Mononuclear cell (primary cell): Measurements from ENCODE around the gene CCDC83. TPM values are rescaled to one million over a fixed set of nuclear protein-coding genes. Genes with fewer than 3 reads are reported as not detected.
"Not testable (repeated sequence)": the region's sequence is repeated elsewhere in the genome, so short reads cannot be mapped to it uniquely, and the experiment has no call there.

Experiments used
- H3K27me3 ChIP-seq: 2 replicates; pipeline ENCODE4 v1.6.0; 2011; ENCODE audit warnings: low read length, control low read depth; ENCODE audit not compliant: insufficient read depth
- H3K4me1 ChIP-seq: 2 replicates; pipeline ENCODE4 v1.5.1; 2011; ENCODE audit warnings: mild to moderate bottlenecking, low read length, control low read depth; ENCODE audit not compliant: insufficient read depth
- H3K4me3 ChIP-seq: 2 replicates; pipeline ENCODE4 v1.5.1; 2011; ENCODE audit warnings: mild to moderate bottlenecking, low read length, moderate library complexity
- H3K9me3 ChIP-seq: 2 replicates; pipeline ENCODE4 v1.5.1; 2011; ENCODE audit warnings: low read depth, mild to moderate bottlenecking, control low read depth, low read length
- total RNA-seq: library from RNA; depleted of rRNA; stranded (reverse); fragments of >200 nt; gene quantifications from one replicate; pipeline ENCODE4 v1.2.3, GENCODE V29; 2012

The CCDC83 gene
- total RNA-seq, 1 donor = under 0.01 TPM

DNA sequence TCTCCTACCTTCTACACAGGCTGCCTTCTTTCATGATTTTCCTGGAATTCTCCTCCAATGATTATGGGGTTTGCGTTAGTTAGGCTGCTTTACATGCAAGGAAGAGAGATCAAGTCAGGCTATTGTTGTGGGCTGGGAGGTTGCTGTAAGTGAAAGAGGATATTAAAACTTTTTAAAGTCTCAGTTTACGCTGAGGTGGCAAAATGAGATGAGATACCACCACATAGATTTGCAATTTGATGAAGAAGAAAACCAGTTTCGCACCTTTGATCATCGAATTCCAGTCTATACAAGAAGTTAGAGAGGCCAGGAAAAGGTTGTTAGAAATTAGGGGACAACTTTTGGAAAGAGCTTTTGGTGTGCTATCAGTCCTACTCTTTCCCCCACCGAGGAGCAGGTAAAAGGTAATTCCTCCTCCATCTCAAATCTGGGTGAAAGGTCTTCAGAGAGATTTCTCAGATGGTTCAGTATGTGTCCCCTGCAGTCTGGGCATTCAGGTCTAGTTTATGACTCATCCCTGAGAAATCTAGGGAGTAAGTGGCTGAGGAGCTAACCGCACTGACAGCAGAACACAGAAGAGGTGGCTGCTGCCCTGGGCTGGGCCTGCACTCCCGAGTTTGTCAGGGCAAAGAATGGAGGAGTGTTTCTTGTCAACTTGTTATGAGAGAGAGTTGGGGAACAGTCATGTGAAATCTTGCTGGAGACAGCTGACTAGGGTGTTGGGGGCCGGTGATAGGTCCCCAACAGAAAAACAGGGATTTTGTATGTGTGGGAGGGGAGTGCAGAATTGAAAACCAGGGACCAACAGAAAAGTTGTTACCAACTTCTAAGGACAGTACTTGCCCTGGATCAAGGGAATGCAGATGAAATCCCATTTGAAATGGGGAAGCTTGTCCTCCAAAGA lies 34.7 kb downstream of the CCDC83 start:
- Histone ChIP-seq H3K27me3 (no peaks in the 10 kb centered on the region), H3K4me1 (no peaks in the 10 kb centered on the region), H3K4me3 (no peak overlapping the region), H3K9me3 (no peaks in the 10 kb centered on the region)

GRCh38 chr11:85893395-85893794 lies 38.2 kb downstream of the CCDC83 start:
- no peak overlapping the region for H3K4me3 ChIP-seq
- no peaks in the 10 kb centered on the region for H3K27me3 ChIP-seq
- no peaks in the 10 kb centered on the region for H3K4me1 ChIP-seq
- H3K9me3 ChIP-seq = no peaks in the 10 kb centered on the region

DNA sequence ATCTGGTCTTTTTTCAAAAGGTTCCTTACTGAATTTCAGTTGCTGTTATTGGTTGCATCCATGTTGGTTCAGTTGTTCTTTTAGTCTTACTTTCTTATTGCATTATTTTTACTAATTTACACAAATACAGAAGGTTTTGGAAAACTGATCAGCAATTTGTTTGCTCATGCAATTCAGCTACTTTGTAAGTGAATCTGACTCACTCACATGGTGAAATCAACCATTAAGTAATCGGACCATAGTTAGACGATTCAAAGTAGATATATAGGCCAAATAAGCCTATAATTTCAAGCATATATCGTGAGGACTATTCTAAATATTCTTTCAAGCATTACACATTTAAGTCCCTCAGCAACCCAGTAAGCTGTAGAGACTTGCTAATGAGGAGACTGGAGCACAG lies 41.7 kb downstream of the CCDC83 start:
- H3K27me3 ChIP-seq = no peaks in the 10 kb centered on the region
- no peak overlapping the region for H3K4me3 ChIP-seq

GRCh38 chr11:85898456-85898855 lies 43.3 kb downstream of the CCDC83 start:
- Histone ChIP-seq H3K27me3 (no peaks in the 10 kb centered on the region), H3K4me3 (no peak overlapping the region), H3K9me3 (no peaks in the 10 kb centered on the region), H3K4me1 (peaks cover 5% of the 10 kb centered on the region)

More for the DNA sequence above, 41.7 kb downstream of the CCDC83 start:
- Histone ChIP-seq H3K9me3 (no peaks in the 10 kb centered on the region), H3K4me1 (peaks cover 4% of the 10 kb centered on the region)

DNA sequence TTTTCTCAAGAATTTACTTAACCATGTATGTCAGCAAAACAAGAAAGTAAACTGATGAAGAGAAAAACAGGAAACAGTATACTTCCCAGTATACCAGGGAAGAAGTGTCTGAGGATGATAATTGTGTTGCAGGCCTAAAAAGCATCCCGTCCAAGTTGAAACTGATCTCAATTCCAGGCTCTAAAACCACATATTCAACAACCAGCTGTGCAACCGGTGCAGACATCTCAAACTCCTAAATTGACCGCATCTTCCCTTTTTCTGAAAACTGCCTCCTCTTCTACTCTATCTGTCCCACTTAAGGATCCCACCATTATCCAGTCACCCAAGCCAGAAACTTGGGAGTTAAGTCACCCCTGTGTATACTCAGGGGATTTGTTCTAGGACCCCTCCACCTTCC lies 47.2 kb downstream of the CCDC83 start:
- Histone ChIP-seq H3K4me3 (no peak overlapping the region), H3K9me3 (no peaks in the 10 kb centered on the region), H3K4me1 (peaks cover 5% of the 10 kb centered on the region), H3K27me3 (no peaks in the 10 kb centered on the region)

GRCh38 chr11:85903406-85903805 lies 48.2 kb downstream of the CCDC83 start:
- H3K4me1 ChIP-seq = peaks cover 5% of the 10 kb centered on the region
- H3K9me3 ChIP-seq = no peaks in the 10 kb centered on the region
- no peak overlapping the region for H3K4me3 ChIP-seq
- H3K27me3 ChIP-seq = no peaks in the 10 kb centered on the region

- H3K4me3 ChIP-seq = no peak overlapping the region
- no peaks in the 10 kb centered on the region for H3K9me3 ChIP-seq
- H3K4me1 ChIP-seq = peaks cover 5% of the 10 kb centered on the region
- no peaks in the 10 kb centered on the region for H3K27me3 ChIP-seq
Observed at GRCh38 chr11:85903811-85904210, 48.6 kb downstream of the CCDC83 start.

DNA sequence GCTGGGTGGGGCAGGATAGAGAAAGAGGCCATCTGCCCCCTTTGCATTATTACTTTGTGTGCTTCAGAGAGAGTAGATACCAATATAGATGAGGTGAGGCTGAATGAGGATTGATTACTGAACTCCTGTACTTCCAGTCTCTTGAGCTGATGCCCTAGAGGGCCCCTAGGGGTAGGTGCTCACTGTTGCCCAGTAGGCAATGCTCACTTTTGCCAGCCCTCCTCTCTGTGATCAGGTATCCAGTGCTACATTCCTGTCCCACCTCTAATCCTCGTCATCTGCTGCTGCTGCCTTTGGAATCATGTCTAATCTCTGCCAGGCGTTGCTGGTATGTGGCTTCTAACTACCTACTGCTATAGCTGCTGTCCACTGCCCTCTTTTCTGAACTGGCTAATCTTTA lies 57.2 kb downstream of the CCDC83 start:
- no peaks in the 10 kb centered on the region for H3K9me3 ChIP-seq
- H3K4me1 ChIP-seq = peaks cover 13% of the 10 kb centered on the region
- no peak overlapping the region for H3K4me3 ChIP-seq
- H3K27me3 ChIP-seq = no peaks in the 10 kb centered on the region

GRCh38 chr11:85913513-85913912 lies 58.3 kb downstream of the CCDC83 start:
- H3K27me3 ChIP-seq = no peaks in the 10 kb centered on the region
- no peaks in the 10 kb centered on the region for H3K9me3 ChIP-seq
- no peak overlapping the region for H3K4me3 ChIP-seq
- peaks cover 13% of the 10 kb centered on the region for H3K4me1 ChIP-seq

GRCh38 chr11:85914425-85914824 lies 59.2 kb downstream of the CCDC83 start:
- Histone ChIP-seq H3K9me3 (no peaks in the 10 kb centered on the region), H3K4me1 (peaks cover 13% of the 10 kb centered on the region), H3K27me3 (no peaks in the 10 kb centered on the region), H3K4me3 (no peak overlapping the region)

DNA sequence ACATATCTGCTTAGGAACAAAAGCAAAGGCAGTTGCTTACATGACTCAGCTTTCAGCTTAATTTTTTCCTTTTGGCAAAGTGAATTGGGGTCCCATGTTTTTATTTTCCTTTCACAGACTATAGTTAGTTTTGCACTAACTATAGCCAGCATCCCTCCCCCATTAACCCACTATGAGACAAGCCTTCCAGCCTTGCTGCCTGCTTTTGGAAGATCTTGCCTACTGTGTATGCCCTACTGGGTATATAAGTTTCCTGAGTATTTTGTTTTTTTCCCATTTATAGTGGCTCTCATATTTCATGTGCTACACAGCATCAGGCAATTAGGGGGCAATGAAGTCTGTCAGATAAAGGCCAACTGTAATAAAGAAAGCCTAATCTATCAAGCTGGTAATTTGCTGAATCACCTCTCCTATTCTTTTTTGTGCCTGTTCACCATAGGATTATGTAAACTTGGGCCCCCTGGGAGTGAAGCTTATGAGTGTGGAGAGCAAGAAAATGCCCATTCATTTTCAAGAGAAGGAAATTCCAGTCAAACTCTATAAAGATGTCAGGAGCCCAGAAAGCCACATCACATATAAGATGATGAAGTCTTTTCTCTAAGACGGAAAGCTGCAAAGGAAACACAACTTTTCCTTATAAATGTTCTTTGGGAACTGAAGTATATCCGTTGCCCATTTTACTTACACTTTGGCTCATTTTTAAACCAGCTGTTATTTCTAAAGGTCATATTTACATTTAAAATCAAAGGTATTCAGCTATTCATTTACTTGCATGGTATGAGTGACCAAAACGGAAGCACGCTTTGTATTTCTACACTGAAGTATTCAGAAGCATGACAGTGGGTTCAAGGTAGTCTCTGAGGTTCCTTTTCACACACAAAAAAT lies 64.0 kb downstream of the CCDC83 start:
- Histone ChIP-seq H3K27me3 (no peaks in the 10 kb centered on the region), H3K4me3 (no peak overlapping the region), H3K9me3 (no peaks in the 10 kb centered on the region), H3K4me1 (peaks cover 4% of the 10 kb centered on the region)

DNA sequence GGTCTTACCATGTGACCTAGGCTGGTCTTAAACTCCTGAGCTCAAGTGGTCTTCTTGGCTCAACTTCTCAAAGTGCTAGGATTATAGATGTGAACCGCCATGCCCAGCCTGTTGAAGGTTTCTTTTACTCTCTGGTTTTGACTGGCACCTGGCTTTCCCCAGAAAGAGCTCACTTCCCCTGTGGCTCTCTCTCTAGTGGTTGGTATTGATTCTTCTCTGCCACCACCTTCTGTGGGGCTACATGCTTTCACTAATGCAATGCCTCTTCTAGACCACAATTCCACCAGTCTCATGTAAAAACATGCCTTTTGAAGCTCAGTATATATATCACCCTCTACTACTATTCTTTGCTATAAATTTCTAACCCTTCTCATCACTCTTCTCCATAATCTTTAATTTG lies 67.2 kb downstream of the CCDC83 start:
- no peak overlapping the region for H3K4me3 ChIP-seq
- no peaks in the 10 kb centered on the region for H3K9me3 ChIP-seq
- no peaks in the 10 kb centered on the region for H3K27me3 ChIP-seq
- no peaks in the 10 kb centered on the region for H3K4me1 ChIP-seq

GRCh38 chr11:85923455-85923854 lies 68.3 kb downstream of the CCDC83 start:
- Histone ChIP-seq H3K27me3 (no peaks in the 10 kb centered on the region), H3K9me3 (no peaks in the 10 kb centered on the region), H3K4me1 (no peaks in the 10 kb centered on the region), H3K4me3 (no peak overlapping the region)

DNA sequence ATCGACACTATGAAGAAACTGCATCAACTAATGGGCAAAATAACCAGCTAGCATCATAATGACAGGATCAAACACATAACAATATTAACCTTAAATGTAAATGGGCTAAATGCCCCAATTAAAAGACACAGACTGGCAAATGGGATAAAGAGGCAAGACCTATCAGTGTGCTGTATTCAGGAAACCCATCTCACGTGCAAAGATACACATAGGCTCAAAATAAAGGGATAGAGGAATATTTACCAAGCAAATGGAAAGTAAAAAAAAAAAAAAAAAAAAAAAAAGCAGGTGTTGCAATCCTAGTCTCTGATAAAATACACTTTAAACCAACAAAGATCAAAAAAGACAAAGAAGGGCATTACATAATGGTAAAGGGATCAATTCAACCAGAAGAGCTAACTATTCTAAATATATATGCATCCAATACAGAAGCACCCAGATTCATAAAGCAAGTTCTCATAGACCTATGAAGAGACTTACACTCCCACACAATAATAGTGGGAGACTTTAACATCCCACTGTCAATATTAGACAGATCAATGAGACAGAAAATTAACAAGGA lies 71.6 kb downstream of the CCDC83 start:
- not testable (repeated sequence) for H3K4me3 ChIP-seq, H3K4me1 ChIP-seq, H3K9me3 ChIP-seq, H3K27me3 ChIP-seq

- Histone ChIP-seq H3K9me3 (no peaks in the 10 kb centered on the region), H3K27me3 (no peaks in the 10 kb centered on the region), H3K4me1 (no peaks in the 10 kb centered on the region), H3K4me3 (no peak overlapping the region)
Observed at GRCh38 chr11:85930879-85931366, 75.7 kb downstream of the CCDC83 start.
